Measurements from ENCODE around the gene MAPK8IP3. TPM values are rescaled to one million over a fixed set of nuclear protein-coding genes. Genes with fewer than 3 reads are reported as not detected.

Gene MAPK8IP3
- total RNA-seq, 1 donor from 2014 or later, result 147 TPM

GRCh38 chr16:1771188-1771863 is 65.3 kb downstream of the MAPK8IP3 start, which contains the start of gene NME3:
Gene NME3 (minus strand): TSS chr16:1771543. CDS start chr16:1771534, 9 bp downstream.
- Mint-ChIP-seq H3K27ac (ENCODE audit: unreplicated experiment) (peak within 1 kb of the TSS; percentile 90), H3K4me3 (ENCODE audit: unreplicated experiment) (peak within 1 kb of the TSS; percentile 97), H3K36me3 (ENCODE audit: low read depth, unreplicated experiment) (peaks cover 5% of the 10 kb centered on the region), H3K4me1 (ENCODE audit: unreplicated experiment) (peaks cover 10% of the 10 kb centered on the region), H3K27me3 (ENCODE audit: unreplicated experiment) (peaks cover 15% of the 10 kb centered on the region), H3K9me3 (ENCODE audit: unreplicated experiment) (no peaks in the 10 kb centered on the region)
- no peak for TF ChIP-seq CTCF (IDR thresholded peaks at IDR 0.05; ENCODE audit: unreplicated experiment)
- DNase-seq (ENCODE audit: low spot score), result peak; percentile 64

- H3K27me3 Mint-ChIP-seq (ENCODE audit: unreplicated experiment), result peaks cover 13% of the 10 kb centered on the region
- H3K9me3 Mint-ChIP-seq (ENCODE audit: unreplicated experiment), result no peaks in the 10 kb centered on the region
- H3K4me1 Mint-ChIP-seq (ENCODE audit: unreplicated experiment), result peaks cover 10% of the 10 kb centered on the region
- DNase-seq (ENCODE audit: low spot score), result no peak
- peaks cover 5% of the 10 kb centered on the region for H3K36me3 Mint-ChIP-seq (ENCODE audit: low read depth, unreplicated experiment)
- H3K4me3 Mint-ChIP-seq (ENCODE audit: unreplicated experiment), result peak overlapping the region; percentile 97
- H3K27ac Mint-ChIP-seq (ENCODE audit: unreplicated experiment), result peak overlapping the region; percentile 90
- TF ChIP-seq CTCF (IDR thresholded peaks at IDR 0.05; ENCODE audit: unreplicated experiment), result no peak
Measured at GRCh38 chr16:1771864-1772361, 65.9 kb downstream of the MAPK8IP3 start.

GRCh38 chr16:1772362-1772907 is 66.4 kb downstream of the MAPK8IP3 start, which contains the start of gene EME2:
Gene EME2 (plus strand): TSS chr16:1772810. CDS start chr16:1773228, 418 bp downstream.
- H3K27ac Mint-ChIP-seq (ENCODE audit: unreplicated experiment), result peak within 1 kb of the TSS; percentile 90
- peaks cover 13% of the 10 kb centered on the region for H3K27me3 Mint-ChIP-seq (ENCODE audit: unreplicated experiment)

GRCh38 chr16:1772908-1773702 is 67.1 kb downstream of the MAPK8IP3 start, which contains the start of gene MRPS34:
Gene MRPS34 (minus strand): TSS chr16:1773134. CDS start chr16:1773119, 15 bp downstream.
- H3K36me3 Mint-ChIP-seq (ENCODE audit: low read depth, unreplicated experiment), result peaks cover under 1% of the 10 kb centered on the region
- H3K27me3 Mint-ChIP-seq (ENCODE audit: unreplicated experiment), result peaks cover 13% of the 10 kb centered on the region
- H3K4me3 Mint-ChIP-seq (ENCODE audit: unreplicated experiment), result peak within 1 kb of the TSS; percentile 97
- H3K27ac Mint-ChIP-seq (ENCODE audit: unreplicated experiment), result peak within 1 kb of the TSS; percentile 90
- DNase-seq (ENCODE audit: low spot score), result peak; percentile 86
- TF ChIP-seq CTCF (IDR thresholded peaks at IDR 0.05; ENCODE audit: unreplicated experiment), result peak; percentile 92
- H3K4me1 Mint-ChIP-seq (ENCODE audit: unreplicated experiment), result peaks cover 10% of the 10 kb centered on the region
- H3K9me3 Mint-ChIP-seq (ENCODE audit: unreplicated experiment), result no peaks in the 10 kb centered on the region

More at GRCh38 chr16:1772362-1772907, 66.4 kb downstream of the MAPK8IP3 start, which contains the start of gene EME2:
- Mint-ChIP-seq H3K4me3 (ENCODE audit: unreplicated experiment) (peak within 1 kb of the TSS; percentile 97), H3K9me3 (ENCODE audit: unreplicated experiment) (no peaks in the 10 kb centered on the region), H3K4me1 (ENCODE audit: unreplicated experiment) (peaks cover 10% of the 10 kb centered on the region), H3K36me3 (ENCODE audit: low read depth, unreplicated experiment) (peaks cover 5% of the 10 kb centered on the region)
- TF ChIP-seq CTCF (IDR thresholded peaks at IDR 0.05; ENCODE audit: unreplicated experiment), result no peak
- no peak for DNase-seq (ENCODE audit: low spot score)

All from endothelial cell (in vitro differentiated cells).